CD8-positive, alpha-beta memory T cell (primary cell): ENCODE measurements around the gene LDLRAD4. TPM values are rescaled to one million over a fixed set of nuclear protein-coding genes. Genes with fewer than 3 reads are reported as not detected.

Experiments used
- CTCF ChIA-PET: fragments of 350-600 bp; sonication (Branson Sonifier 250); formaldehyde crosslinking; loops from one replicate; lab custom pipeline; 2021; ENCODE audit warnings: antibody characterized with exemption; lab: Charles Lee
- POLR2A ChIA-PET: fragments of 350-600 bp; sonication (Branson Sonifier 250); formaldehyde crosslinking; loops from one replicate; lab custom pipeline; 2021; ENCODE audit warnings: antibody characterized with exemption; lab: Charles Lee
- DNase-seq, 5 donors: peaks; one replicate each; pipeline versions ENCODE4 v3.0.0 to v3.0.0-alpha.2; 2020 to 2022; ENCODE audit warnings: mixed read lengths in 1 of 5
- H3K27ac ChIP-seq: one replicate; pipeline ENCODE4 v1.7.0; 2013; ENCODE audit warnings: low read depth, mild to moderate bottlenecking, low read length, moderate library complexity
- H3K27me3 ChIP-seq: 2 replicates; pipeline ENCODE4 v1.7.0; 2013; ENCODE audit warnings: low read length, mild to moderate bottlenecking; ENCODE audit not compliant: insufficient read depth, poor library complexity, severe bottlenecking
- H3K36me3 ChIP-seq: 2 replicates; pipeline ENCODE4 v1.7.0; 2013; ENCODE audit warnings: mild to moderate bottlenecking, low read length, moderate library complexity; ENCODE audit not compliant: insufficient read depth
- H3K4me1 ChIP-seq: 2 replicates; pipeline ENCODE4 v1.7.0; 2013; ENCODE audit warnings: mild to moderate bottlenecking, low read length, moderate library complexity; ENCODE audit not compliant: insufficient read depth
- H3K4me3 ChIP-seq: 2 replicates; pipeline ENCODE4 v1.7.0; 2013; ENCODE audit warnings: mild to moderate bottlenecking, low read length
- H3K9me3 ChIP-seq: 2 replicates; pipeline ENCODE4 v1.7.0; 2013; ENCODE audit warnings: mild to moderate bottlenecking, low read length
- H3K27ac Mint-ChIP-seq, 8 donors: one replicate each; pipeline ENCODE4 v1.8.0; 2020 to 2021; ENCODE audit warnings: mixed read lengths in 8 of 8, mild to moderate bottlenecking in 6 of 8, inconsistent platforms in 3 of 8, moderate library complexity in 3 of 8
- H3K27me3 Mint-ChIP-seq, 2 donors: one replicate each; pipeline ENCODE4 v1.8.0; 2020 to 2021; ENCODE audit warnings: mixed read lengths in 2 of 2, mild to moderate bottlenecking in 1 of 2, moderate library complexity in 1 of 2
- H3K36me3 Mint-ChIP-seq, 3 donors: one replicate each; pipeline ENCODE4 v1.8.0; 2020 to 2021; ENCODE audit warnings: mixed read lengths in 3 of 3, inconsistent platforms in 1 of 3, mild to moderate bottlenecking in 1 of 3
- H3K4me1 Mint-ChIP-seq, 3 donors: one replicate each; pipeline ENCODE4 v1.8.0; 2020 to 2021; ENCODE audit warnings: mixed read lengths in 3 of 3, inconsistent platforms in 1 of 3, mild to moderate bottlenecking in 1 of 3
- H3K4me3 Mint-ChIP-seq, 7 donors: one replicate each; pipeline ENCODE4 v1.8.0; 2020 to 2021; ENCODE audit warnings: mixed read lengths in 7 of 7, mild to moderate bottlenecking in 6 of 7, moderate library complexity in 4 of 7, inconsistent platforms in 2 of 7
- H3K9me3 Mint-ChIP-seq, 5 donors: one replicate each; pipeline ENCODE4 v1.8.0; 2020 to 2022; ENCODE audit warnings: mixed read lengths in 5 of 5, mild to moderate bottlenecking in 3 of 5, moderate library complexity in 2 of 5, inconsistent platforms in 1 of 5
- polyA plus RNA-seq: library from polyadenylated mRNA; unstranded; fragments of 300-500 nt; fragmentation: Illumina TruSeq; gene quantifications from one replicate; pipeline ENCODE4 v1.2.3, GENCODE V29; 2021
- total RNA-seq, 2 experiments: library from RNA; stranded (reverse); gene quantifications; one replicate each; pipeline ENCODE4 v1.2.3, GENCODE V29; 2021

The LDLRAD4 gene
- total and polyA plus RNA-seq, 3 experiments from 2014 or later: 8.1 to 30.4 (median 27.3) TPM

- ChIA-PET POLR2A (no interaction called here), CTCF (no interaction called here)
Measured at GRCh38 chr18:13457327-13457726, 238.8 kb downstream of the LDLRAD4 start.

GRCh38 chr18:13460946-13461345 is 242.4 kb downstream of the LDLRAD4 start:
- POLR2A ChIA-PET: no interaction called here
- Mint-ChIP-seq H3K4me3 (no peak overlapping the region), H3K4me1 (peaks cover 41 to 65% (median 57%) of the 10 kb centered on the region in 3 donors), H3K27ac (peak overlapping the region in 1 of 8 donors; percentile 56), H3K9me3 (peaks cover 0 to under 1% (median 0%) of the 10 kb centered on the region in 5 donors), H3K36me3 (peaks cover 0 to 3% (median 0%) of the 10 kb centered on the region in 3 donors), H3K27me3 (no peaks in the 10 kb centered on the region)
- Histone ChIP-seq H3K27ac (no peak overlapping the region), H3K4me3 (no peak overlapping the region), H3K27me3 (no peaks in the 10 kb centered on the region), H3K4me1 (peaks cover 47% of the 10 kb centered on the region), H3K36me3 (no peaks in the 10 kb centered on the region), H3K9me3 (no peaks in the 10 kb centered on the region)
- CTCF ChIA-PET: no interaction called here
- DNase-seq: no peak

More at GRCh38 chr18:13457327-13457726, 238.8 kb downstream of the LDLRAD4 start:
- Mint-ChIP-seq H3K27ac (peak overlapping the region in 1 of 8 donors; percentile 45), H3K4me3 (no peak overlapping the region), H3K9me3 (no peaks in the 10 kb centered on the region), H3K27me3 (no peaks in the 10 kb centered on the region), H3K4me1 (peaks cover 22 to 48% (median 28%) of the 10 kb centered on the region in 3 donors), H3K36me3 (no peaks in the 10 kb centered on the region)
- Histone ChIP-seq H3K27me3 (no peaks in the 10 kb centered on the region), H3K27ac (no peak overlapping the region), H3K4me1 (peaks cover 25% of the 10 kb centered on the region), H3K4me3 (no peak overlapping the region), H3K9me3 (no peaks in the 10 kb centered on the region), H3K36me3 (no peaks in the 10 kb centered on the region)
- no peak for DNase-seq

DNA sequence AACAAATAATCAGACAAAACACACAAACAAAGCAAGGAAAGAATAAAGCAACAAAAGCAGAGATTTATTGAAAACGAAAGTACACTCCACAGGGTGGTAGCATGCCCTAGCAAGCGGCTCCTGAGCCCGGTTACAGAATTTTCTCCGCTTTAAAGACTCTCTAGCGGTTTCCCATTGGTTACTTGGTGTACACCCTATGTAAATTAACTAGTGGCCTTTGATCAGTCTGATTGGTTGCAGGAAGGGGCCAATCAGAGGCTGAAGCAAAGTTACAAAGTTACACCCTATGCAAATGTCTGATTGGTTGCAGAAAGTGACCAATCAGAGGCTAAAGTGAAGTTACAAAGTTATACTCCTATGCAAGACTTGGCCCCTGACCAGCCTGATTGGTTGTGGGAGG is 242.9 kb downstream of the LDLRAD4 start:
- H3K4me3 Mint-ChIP-seq: no peak overlapping the region
- H3K4me3 ChIP-seq: no peak overlapping the region

DNA sequence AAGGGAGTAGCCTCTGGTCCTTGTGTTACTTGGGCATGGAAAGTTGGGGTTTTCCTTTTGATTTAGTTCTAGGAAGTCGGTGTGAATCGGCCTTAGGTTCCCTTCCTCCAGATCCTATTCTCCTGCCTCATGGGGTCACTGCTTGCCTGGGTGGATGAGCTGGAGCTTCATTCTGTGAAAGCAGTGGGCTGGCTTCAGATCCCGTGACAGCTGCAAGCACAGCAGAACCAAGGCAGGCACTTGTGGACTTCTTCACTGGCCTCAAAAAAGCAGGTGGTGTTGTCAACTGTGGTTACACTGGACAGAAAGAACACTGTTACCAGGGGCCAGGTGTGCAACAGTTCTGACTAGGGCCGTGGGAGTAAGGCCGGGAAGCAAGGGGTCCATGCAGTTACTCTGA is 243.4 kb downstream of the LDLRAD4 start:
- Mint-ChIP-seq H3K36me3 (peaks cover 5 to 6% (median 6%) of the 10 kb centered on the region in 3 donors), H3K4me3 (no peak overlapping the region), H3K27me3 (no peaks in the 10 kb centered on the region), H3K4me1 (peaks cover 41 to 63% (median 57%) of the 10 kb centered on the region in 3 donors), H3K9me3 (peaks cover 0 to 7% (median 2%) of the 10 kb centered on the region in 5 donors), H3K27ac (peak overlapping the region in 3 of 8 donors; percentile 23 to 87 (median 57))
- H3K4me3 ChIP-seq: no peak overlapping the region
- H3K9me3 ChIP-seq: peaks cover 3% of the 10 kb centered on the region
- no peak for DNase-seq
- no peaks in the 10 kb centered on the region for H3K36me3 ChIP-seq
- ChIA-PET POLR2A (no interaction called here), CTCF (interaction anchor here (0.6 kb wide), 1 partner anchor 152 kb away, joined by 3 read pairs; no protein-coding TSS in a partner anchor)
- no peaks in the 10 kb centered on the region for H3K27me3 ChIP-seq
- peaks cover 42% of the 10 kb centered on the region for H3K4me1 ChIP-seq
- no peak overlapping the region for H3K27ac ChIP-seq

More for the DNA sequence above, 242.9 kb downstream of the LDLRAD4 start:
- H3K27me3 Mint-ChIP-seq: no peaks in the 10 kb centered on the region
- peak overlapping the region in 1 of 8 donors; percentile 56 for H3K27ac Mint-ChIP-seq
- DNase-seq: no peak
- CTCF ChIA-PET: interaction anchor here (0.6 kb wide), 1 partner anchor 153 kb away, joined by 3 read pairs; no protein-coding TSS in a partner anchor
- no peaks in the 10 kb centered on the region for H3K36me3 ChIP-seq
- H3K27me3 ChIP-seq: no peaks in the 10 kb centered on the region
- H3K36me3 Mint-ChIP-seq: peaks cover 1 to 4% (median 2%) of the 10 kb centered on the region in 3 donors
- peaks cover 39 to 63% (median 57%) of the 10 kb centered on the region in 3 donors for H3K4me1 Mint-ChIP-seq
- POLR2A ChIA-PET: no interaction called here
- H3K9me3 ChIP-seq: no peaks in the 10 kb centered on the region
- peaks cover 0 to 3% (median 1%) of the 10 kb centered on the region in 5 donors for H3K9me3 Mint-ChIP-seq
- H3K27ac ChIP-seq: no peak overlapping the region
- peaks cover 47% of the 10 kb centered on the region for H3K4me1 ChIP-seq

DNA sequence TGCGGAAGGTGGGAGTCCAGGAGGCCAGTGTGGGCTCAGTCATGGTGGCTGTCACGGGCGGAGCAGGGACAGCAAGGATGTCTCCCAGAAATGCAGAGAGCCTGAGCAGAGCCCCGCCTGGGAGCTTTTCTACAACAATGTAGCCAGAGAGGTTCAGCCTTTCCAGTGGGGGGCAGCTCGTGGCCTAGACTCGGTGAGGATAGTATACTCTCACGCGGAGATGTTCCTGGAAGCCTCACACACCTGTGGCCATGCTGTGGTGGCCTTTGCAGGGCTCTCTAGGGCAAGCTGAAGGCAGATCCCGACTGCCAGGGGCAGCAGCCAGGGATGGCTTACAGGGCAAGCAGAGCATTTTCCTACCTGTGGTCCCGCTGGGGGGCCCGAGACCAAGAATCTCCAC is 244.1 kb downstream of the LDLRAD4 start:
- DNase-seq: no peak
- Mint-ChIP-seq H3K4me1 (peaks cover 42 to 62% (median 59%) of the 10 kb centered on the region in 3 donors), H3K27ac (peak overlapping the region in 6 of 8 donors; percentile 57 to 88 (median 66)), H3K36me3 (peaks cover 8 to 14% (median 9%) of the 10 kb centered on the region in 3 donors), H3K9me3 (peaks cover 0 to 13% (median 5%) of the 10 kb centered on the region in 5 donors), H3K27me3 (no peaks in the 10 kb centered on the region), H3K4me3 (no peak overlapping the region)
- no peak overlapping the region for H3K27ac ChIP-seq
- H3K9me3 ChIP-seq: peaks cover 5% of the 10 kb centered on the region
- H3K36me3 ChIP-seq: no peaks in the 10 kb centered on the region
- H3K4me1 ChIP-seq: peaks cover 42% of the 10 kb centered on the region
- POLR2A ChIA-PET: no interaction called here
- H3K27me3 ChIP-seq: no peaks in the 10 kb centered on the region
- CTCF ChIA-PET: no interaction called here
- no peak overlapping the region for H3K4me3 ChIP-seq

GRCh38 chr18:13463526-13464210 is 245.1 kb downstream of the LDLRAD4 start:
- no peaks in the 10 kb centered on the region for H3K27me3 ChIP-seq
- no peaks in the 10 kb centered on the region for H3K36me3 ChIP-seq
- Mint-ChIP-seq H3K27me3 (no peaks in the 10 kb centered on the region), H3K4me3 (peak overlapping the region; percentile 52 to 98 (median 92)), H3K4me1 (peaks cover 43 to 65% (median 58%) of the 10 kb centered on the region in 3 donors), H3K27ac (peak overlapping the region; percentile 82 to 95 (median 90)), H3K36me3 (peaks cover 8 to 17% (median 10%) of the 10 kb centered on the region in 3 donors), H3K9me3 (peaks cover 2 to 18% (median 5%) of the 10 kb centered on the region in 5 donors)
- H3K4me3 ChIP-seq: peak overlapping the region; percentile 64
- peaks cover 5% of the 10 kb centered on the region for H3K9me3 ChIP-seq
- no peak for DNase-seq
- ChIA-PET CTCF (interaction anchor here (0.7 kb wide), 1 partner anchor 247 kb away, joined by 3 read pairs; no protein-coding TSS in a partner anchor), POLR2A (no interaction called here)
- no peak overlapping the region for H3K27ac ChIP-seq
- H3K4me1 ChIP-seq: peaks cover 42% of the 10 kb centered on the region

DNA sequence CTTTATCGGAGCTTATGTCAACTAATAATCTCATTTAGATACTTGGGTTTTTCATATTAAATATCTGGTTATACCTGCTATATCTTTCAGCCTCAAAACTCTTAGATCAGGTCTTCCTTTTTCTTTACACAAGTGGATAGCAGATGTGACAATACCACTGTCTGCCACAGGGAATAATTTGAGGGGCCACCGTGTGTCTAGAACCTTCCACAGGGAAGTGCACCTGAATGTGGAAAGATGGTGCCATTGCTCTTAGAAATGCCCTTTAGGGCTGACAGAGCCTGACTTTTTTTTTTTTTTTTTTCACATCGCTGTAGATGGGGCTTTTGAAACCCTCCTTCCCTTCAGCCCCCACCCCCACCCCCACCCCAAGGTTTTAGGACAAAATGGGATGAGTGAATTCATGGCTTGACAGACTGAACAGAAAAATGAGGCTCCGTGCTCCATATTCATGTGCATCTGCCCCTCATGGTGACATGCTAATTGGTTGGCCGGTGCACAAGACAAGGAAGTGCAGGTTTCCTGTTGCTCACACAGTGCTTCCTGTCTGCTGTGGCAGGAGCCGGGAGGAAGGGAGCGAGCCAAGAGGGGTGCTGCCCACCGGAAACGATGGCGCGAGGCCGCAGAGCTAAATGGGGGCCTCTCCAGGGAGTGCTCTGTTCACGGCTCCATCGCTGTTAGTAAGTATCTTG is 246.0 kb downstream of the LDLRAD4 start:
- Mint-ChIP-seq H3K4me3 (peak overlapping the region; percentile 84 to 98 (median 93)), H3K27ac (peak overlapping the region; percentile 83 to 96 (median 93)), H3K36me3 (peaks cover 9 to 25% (median 12%) of the 10 kb centered on the region in 3 donors), H3K4me1 (peaks cover 50 to 73% (median 65%) of the 10 kb centered on the region in 3 donors), H3K27me3 (no peaks in the 10 kb centered on the region), H3K9me3 (peaks cover 2 to 18% (median 5%) of the 10 kb centered on the region in 5 donors)
- Histone ChIP-seq H3K36me3 (no peaks in the 10 kb centered on the region), H3K9me3 (peaks cover 5% of the 10 kb centered on the region), H3K27ac (peak overlapping the region; percentile 21), H3K4me1 (peaks cover 42% of the 10 kb centered on the region), H3K27me3 (no peaks in the 10 kb centered on the region), H3K4me3 (peak overlapping the region; percentile 64)
- POLR2A ChIA-PET: no interaction called here
- DNase-seq: peak; percentile 56 to 80 (median 69)
- CTCF ChIA-PET: no interaction called here
